Kidney epithelial cell (primary cell): ENCODE measurements around the gene S1PR1. TPM values are rescaled to one million over a fixed set of nuclear protein-coding genes. Genes with fewer than 3 reads are reported as not detected.

Experiments
- DNase-seq: peaks from one replicate; pipeline ENCODE4 v3.0.0-alpha.2; 2010; ENCODE audit warnings: low read depth
- H3K27me3 ChIP-seq: 2 replicates; pipeline ENCODE4 v1.6.0; 2011; ENCODE audit warnings: low read length; ENCODE audit not compliant: control insufficient read depth, insufficient read depth
- H3K36me3 ChIP-seq: 2 replicates; pipeline ENCODE4 v1.5.1; 2011; ENCODE audit warnings: low read length; ENCODE audit not compliant: control insufficient read depth, insufficient read depth
- H3K4me3 ChIP-seq: 2 replicates; pipeline ENCODE4 v1.5.1; 2011; ENCODE audit warnings: low read depth, mild to moderate bottlenecking, control low read depth, low read length
- total RNA-seq: library from RNA; depleted of rRNA; stranded (reverse); fragments of >200 nt; gene quantifications from 2 replicates; pipeline ENCODE4 v1.2.3, GENCODE V29; 2015
- TF ChIP-seq, protein P1 (sequence below): IDR thresholded peaks from 2 replicates; pipeline ENCODE4 v1.5.1; 2011; ENCODE audit warnings: mild to moderate bottlenecking, moderate library complexity, low read length, control low read depth, inconsistent platforms; ENCODE audit not compliant: insufficient read depth, poor library complexity, severe bottlenecking

Gene S1PR1
- total RNA-seq, 1 donor from 2014 or later: 2.7 TPM

DNA sequence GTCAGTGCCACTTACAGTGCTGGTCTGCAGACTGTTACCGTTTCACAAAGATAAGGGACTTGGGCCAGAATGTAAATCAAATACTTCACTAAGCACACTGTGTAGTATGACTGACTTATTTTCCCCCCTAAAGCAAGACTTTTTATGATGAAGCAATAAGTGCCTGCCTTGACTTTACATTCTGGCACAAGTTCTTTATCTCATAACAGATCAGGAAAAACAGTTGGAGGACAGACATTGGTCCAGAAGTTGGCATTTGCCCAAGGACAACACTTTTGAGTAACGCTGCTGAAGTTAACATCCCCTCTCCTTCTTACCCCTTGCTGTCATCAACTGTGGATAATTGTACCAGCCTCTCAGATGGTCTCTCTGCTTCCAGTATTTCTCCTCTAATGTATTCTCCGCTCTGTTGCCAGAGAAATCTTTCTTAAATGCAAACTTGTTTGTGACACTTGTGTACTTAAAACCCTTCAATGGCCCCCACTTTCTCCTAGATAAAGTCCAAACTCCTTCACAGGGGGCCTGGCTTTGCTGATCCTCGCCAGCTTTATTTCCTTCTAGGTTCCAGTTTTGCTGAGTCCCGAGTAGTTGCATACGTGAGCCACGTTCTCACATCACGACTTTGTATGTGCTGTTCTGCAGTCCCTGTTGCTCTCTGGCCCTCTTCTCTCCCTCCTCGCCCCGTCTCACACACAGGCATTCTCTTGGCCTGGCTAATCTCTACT is 45.7 kb downstream of the S1PR1 start:
- DNase-seq: no peak
- no peaks in the 10 kb centered on the region for H3K36me3 ChIP-seq
- TF ChIP-seq, protein P1, sequence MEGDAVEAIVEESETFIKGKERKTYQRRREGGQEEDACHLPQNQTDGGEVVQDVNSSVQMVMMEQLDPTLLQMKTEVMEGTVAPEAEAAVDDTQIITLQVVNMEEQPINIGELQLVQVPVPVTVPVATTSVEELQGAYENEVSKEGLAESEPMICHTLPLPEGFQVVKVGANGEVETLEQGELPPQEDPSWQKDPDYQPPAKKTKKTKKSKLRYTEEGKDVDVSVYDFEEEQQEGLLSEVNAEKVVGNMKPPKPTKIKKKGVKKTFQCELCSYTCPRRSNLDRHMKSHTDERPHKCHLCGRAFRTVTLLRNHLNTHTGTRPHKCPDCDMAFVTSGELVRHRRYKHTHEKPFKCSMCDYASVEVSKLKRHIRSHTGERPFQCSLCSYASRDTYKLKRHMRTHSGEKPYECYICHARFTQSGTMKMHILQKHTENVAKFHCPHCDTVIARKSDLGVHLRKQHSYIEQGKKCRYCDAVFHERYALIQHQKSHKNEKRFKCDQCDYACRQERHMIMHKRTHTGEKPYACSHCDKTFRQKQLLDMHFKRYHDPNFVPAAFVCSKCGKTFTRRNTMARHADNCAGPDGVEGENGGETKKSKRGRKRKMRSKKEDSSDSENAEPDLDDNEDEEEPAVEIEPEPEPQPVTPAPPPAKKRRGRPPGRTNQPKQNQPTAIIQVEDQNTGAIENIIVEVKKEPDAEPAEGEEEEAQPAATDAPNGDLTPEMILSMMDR: no peak
- no peak overlapping the region for H3K4me3 ChIP-seq
- no peaks in the 10 kb centered on the region for H3K27me3 ChIP-seq

DNA sequence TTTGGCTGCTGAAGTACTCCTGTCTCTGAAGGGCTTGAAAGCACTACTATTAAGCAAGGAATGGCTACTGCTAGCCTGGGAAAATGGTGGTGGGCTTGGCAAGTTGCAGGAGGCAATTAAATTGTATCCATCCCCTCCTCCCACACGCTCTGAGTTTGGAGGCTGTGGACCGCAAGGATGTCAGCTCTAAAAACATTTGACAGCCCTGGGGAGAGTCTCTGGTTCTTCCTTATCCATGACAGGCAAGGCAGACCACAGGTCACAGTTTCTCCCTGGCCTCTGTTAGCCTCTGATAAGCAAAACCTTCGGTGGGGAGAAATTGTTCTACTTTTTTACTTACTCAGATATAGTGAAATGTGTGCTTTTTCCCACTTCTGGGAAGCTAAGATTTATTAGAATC is 46.6 kb downstream of the S1PR1 start:
- no peak overlapping the region for H3K4me3 ChIP-seq
- DNase-seq: no peak
- H3K27me3 ChIP-seq: no peaks in the 10 kb centered on the region
- H3K36me3 ChIP-seq: no peaks in the 10 kb centered on the region
- TF ChIP-seq, protein P1: no peak

DNA sequence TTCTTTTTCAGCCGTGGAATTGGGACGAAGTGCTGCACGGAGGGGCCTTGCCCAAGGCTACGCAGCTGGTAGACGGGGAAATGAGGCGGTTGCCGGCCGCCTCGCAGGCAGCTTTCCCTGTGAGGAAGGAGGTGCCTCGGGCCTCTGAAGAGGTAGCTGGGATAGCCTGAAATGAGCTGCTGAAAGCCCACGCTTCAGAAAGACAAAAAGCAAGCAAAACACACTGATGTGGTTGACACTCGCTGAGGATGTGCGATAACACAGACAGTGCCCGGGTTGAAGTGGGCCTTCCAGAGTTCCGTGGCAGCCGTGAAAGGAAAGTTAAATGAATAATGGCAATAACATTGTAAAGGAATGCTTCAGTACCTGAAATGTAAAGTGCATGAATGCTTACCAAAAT is 47.2 kb downstream of the S1PR1 start:
- H3K36me3 ChIP-seq: no peaks in the 10 kb centered on the region
- no peak overlapping the region for H3K4me3 ChIP-seq
- DNase-seq: no peak
- TF ChIP-seq, protein P1: no peak
- no peaks in the 10 kb centered on the region for H3K27me3 ChIP-seq

- no peaks in the 10 kb centered on the region for H3K27me3 ChIP-seq
- DNase-seq: no peak
- TF ChIP-seq, protein P1: no peak
- no peak overlapping the region for H3K4me3 ChIP-seq
- H3K36me3 ChIP-seq: no peaks in the 10 kb centered on the region
These were observed 47.9 kb downstream of the S1PR1 start for GRCh38 chr1:101284622-101285218.

DNA sequence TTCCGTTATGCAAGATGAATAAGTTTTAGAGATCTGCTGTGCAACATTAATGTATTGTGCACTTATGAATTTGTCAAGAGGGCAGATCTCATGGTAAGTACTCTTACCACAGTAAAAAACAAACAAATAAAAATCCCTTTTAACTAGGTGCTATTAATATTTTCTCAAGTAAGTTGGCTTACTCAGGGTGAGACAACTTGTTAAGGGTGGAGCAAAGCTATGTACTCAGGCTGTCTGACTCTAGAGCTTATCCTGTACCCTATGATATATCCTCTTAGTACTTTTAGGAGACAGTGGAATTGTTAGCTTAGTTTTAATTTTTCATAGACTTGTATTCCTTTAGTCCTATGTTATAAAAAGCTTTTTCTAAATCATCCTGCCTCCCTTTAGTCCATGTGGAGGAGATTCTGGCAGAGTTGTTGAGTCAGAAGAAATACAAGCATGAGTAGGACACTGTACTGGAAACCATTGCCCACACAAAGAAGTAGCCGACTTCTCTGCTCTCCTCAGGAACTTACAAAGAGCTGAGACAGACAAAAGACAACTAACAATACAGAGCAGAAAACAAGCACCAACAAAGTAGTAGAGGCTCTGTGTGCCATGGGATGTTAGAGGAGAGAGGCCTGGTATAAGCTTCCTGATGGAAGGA is 49.2 kb downstream of the S1PR1 start:
- Histone ChIP-seq H3K36me3 (no peaks in the 10 kb centered on the region), H3K4me3 (no peak overlapping the region)

More for the DNA sequence above, 49.2 kb downstream of the S1PR1 start:
- TF ChIP-seq, protein P1: no peak
- no peak for DNase-seq
- H3K27me3 ChIP-seq: no peaks in the 10 kb centered on the region
